ENCODE results near the gene DLL1. TPM values are rescaled to one million over a fixed set of nuclear protein-coding genes. Genes with fewer than 3 reads are reported as not detected.
A peak's percentile ranks its signal among the peaks of the same experiment; 100 is the strongest.

The DLL1 gene
- total and polyA plus RNA-seq, 9 of the 15 experiments (the other 6 are each of a cell fraction or from before 2014, with no cell fraction given) = not detected

- TF ChIP-seq VEZF1 (CRISPR knock-in tag; IDR thresholded peaks at IDR 0.05) (peak; percentile 58), NR3C1 (CRISPR knock-in tag; IDR thresholded peaks at IDR 0.05) (no peak), ZBTB34 (CRISPR knock-in tag; IDR thresholded peaks at IDR 0.05) (no peak), ILF3 (IDR thresholded peaks at IDR 0.05; ENCODE audit: borderline replicate concordance) (no peak; the same call in 1 of the 2 replicates), DMBX1 (CRISPR knock-in tag; IDR thresholded peaks at IDR 0.05; ENCODE audit: borderline replicate concordance) (peak; percentile 24; the same call in 1 of the 2 replicates), ZFP36 (IDR thresholded peaks at IDR 0.05; ENCODE audit: low read depth, low read length, partially characterized antibody) (no peak), ZNF785 (CRISPR knock-in tag; IDR thresholded peaks at IDR 0.05) (no peak), HDAC3 (IDR thresholded peaks at IDR 0.05; ENCODE audit: borderline replicate concordance, partially characterized antibody) (no peak), POLR3A (IDR thresholded peaks at IDR 0.05; ENCODE audit: borderline replicate concordance, extremely low read depth, insufficient read depth, insufficient read length) (no peak), MYNN (IDR thresholded peaks at IDR 0.05) (no peak), MYNN (CRISPR knock-in tag; IDR thresholded peaks at IDR 0.05) (no peak), RBFOX2 (IDR thresholded peaks at IDR 0.05; ENCODE audit: low read depth, low read length) (peak; percentile 99), PCBP2 (IDR thresholded peaks at IDR 0.05; ENCODE audit: low read depth, low read length, poor library complexity, severe bottlenecking) (no peak), ZNF830 (CRISPR knock-in tag; IDR thresholded peaks at IDR 0.05) (no peak), OTX1 (CRISPR knock-in tag; IDR thresholded peaks at IDR 0.05) (peak; percentile 72; the same call in 1 of the 2 replicates), FOXO4 (CRISPR knock-in tag; IDR thresholded peaks at IDR 0.05) (no peak), ZNF764 (CRISPR knock-in tag; IDR thresholded peaks at IDR 0.05; ENCODE audit: low read depth) (no peak), ZC3H8 (IDR thresholded peaks at IDR 0.05) (no peak), BRD9 (IDR thresholded peaks at IDR 0.05; ENCODE audit: low read depth, partially characterized antibody) (no peak)
Observed at GRCh38 chr6:170306324-170307079, 15.6 kb upstream of the DLL1 start, which contains the start of gene FAM120B (continued).
